GM18907 (cell line): ENCODE measurements around the gene MYO9B.

Source experiments
- ATAC-seq: cut with Tn5 transposase; IDR thresholded peaks from one replicate; pipeline ENCODE4 v1.9.1; 2021; ENCODE audit warnings: mild to moderate bottlenecking, moderate library complexity; ENCODE audit not compliant: unreplicated experiment

MYO9B gene

DNA sequence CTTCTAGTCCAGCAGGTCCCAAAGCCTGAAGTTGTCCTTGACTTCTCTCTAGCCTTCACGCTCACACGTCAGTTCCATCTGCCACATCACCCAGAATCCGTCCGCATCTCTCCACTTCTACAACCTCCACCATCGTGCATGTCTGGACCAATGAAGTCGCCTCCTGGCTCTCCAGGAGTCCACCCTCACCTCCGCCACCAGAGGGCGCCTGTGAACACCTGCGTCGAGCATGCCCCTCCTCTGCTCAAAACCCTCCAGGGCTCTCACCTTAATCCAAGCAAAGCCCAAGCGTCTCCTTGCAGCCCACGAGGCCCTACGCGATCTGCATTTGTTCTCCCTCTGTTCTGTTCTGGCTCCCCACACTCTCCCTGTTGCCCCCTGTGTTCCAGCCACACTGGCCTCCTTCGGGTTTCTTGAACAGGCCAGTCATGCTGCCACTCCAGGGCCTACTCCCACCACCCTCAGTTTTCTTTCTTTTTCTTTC lies 185.3 kb downstream of the MYO9B start:
- ATAC-seq, result no peak

DNA sequence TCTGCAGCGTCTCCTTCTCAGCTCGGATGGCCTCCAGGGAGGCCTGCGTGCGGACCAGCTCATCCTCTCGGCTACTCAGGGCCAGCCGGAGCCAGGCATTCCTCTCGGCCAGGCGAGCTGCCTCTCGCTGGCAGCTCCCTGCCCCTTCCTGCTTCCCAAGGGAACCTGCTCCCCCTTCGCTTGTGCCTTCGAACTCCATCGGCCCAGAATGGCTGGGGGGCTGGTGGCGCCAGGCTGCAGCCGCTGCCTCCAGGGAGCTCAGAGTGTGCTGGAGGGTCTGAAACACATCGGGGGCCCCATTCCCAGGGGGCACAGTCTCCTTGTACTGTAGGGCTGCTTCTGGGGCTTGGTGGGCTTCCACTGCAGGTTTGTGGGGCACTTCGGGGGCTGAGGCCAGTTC lies 187.0 kb downstream of the MYO9B start:
- no peak for ATAC-seq
